Mesothelial cell of epicardium (in vitro differentiated cells): ENCODE results near the gene SLC25A43. TPM values are rescaled to one million over a fixed set of nuclear protein-coding genes. Genes with fewer than 3 reads are reported as not detected.

Experiments used
- DNase-seq, 2 experiments: peaks; one replicate each; pipeline ENCODE4 v3.0.0; 2021; ENCODE audit warnings: low spot score in 2 of 2; ENCODE audit not compliant: unreplicated experiment in 2 of 2
- H3K27ac Mint-ChIP-seq: 2 replicates; pipeline ENCODE4 v1.8.0; 2021; ENCODE audit warnings: mixed read lengths
- H3K27me3 Mint-ChIP-seq: 2 replicates; pipeline ENCODE4 v1.8.0; 2021; ENCODE audit warnings: low read depth, mixed read lengths
- H3K36me3 Mint-ChIP-seq: 2 replicates; pipeline ENCODE4 v1.8.0; 2021; ENCODE audit warnings: mixed read lengths
- H3K4me1 Mint-ChIP-seq: 2 replicates; pipeline ENCODE4 v1.8.0; 2021; ENCODE audit warnings: mixed read lengths
- H3K4me3 Mint-ChIP-seq: 2 replicates; pipeline ENCODE4 v1.8.0; 2021; ENCODE audit warnings: mild to moderate bottlenecking, moderate library complexity, mixed read lengths
- H3K9me3 Mint-ChIP-seq: 2 replicates; pipeline ENCODE4 v1.8.0; 2021; ENCODE audit warnings: mixed read lengths
- CTCF ChIP-seq: fragments of 200-600 bp; sonication (generic); IDR thresholded peaks from one replicate; pipeline ENCODE4 v1.5.0; 2021; ENCODE audit warnings: antibody characterized with exemption; ENCODE audit not compliant: unreplicated experiment
- total RNA-seq: library from RNA; stranded (reverse); gene quantifications from 3 replicates; pipeline ENCODE4 v1.2.1, GENCODE V29; 2021

SLC25A43 gene
- total RNA-seq, 1 donor from 2014 or later: 6.7 TPM

GRCh38 chrX:119465555-119465954 lies 66.4 kb downstream of the SLC25A43 start:
- no peak for DNase-seq
- Mint-ChIP-seq H3K27me3 (no peaks in the 10 kb centered on the region), H3K4me1 (no peaks in the 10 kb centered on the region), H3K36me3 (peaks cover under 1% of the 10 kb centered on the region), H3K9me3 (peaks cover 12% of the 10 kb centered on the region), H3K27ac (no peak overlapping the region), H3K4me3 (no peak overlapping the region)
- no peak for TF ChIP-seq CTCF

- Mint-ChIP-seq H3K27ac (no peak overlapping the region), H3K4me3 (no peak overlapping the region), H3K27me3 (no peaks in the 10 kb centered on the region), H3K9me3 (peaks cover 12% of the 10 kb centered on the region), H3K4me1 (no peaks in the 10 kb centered on the region), H3K36me3 (peaks cover 5% of the 10 kb centered on the region)
- DNase-seq: no peak
- TF ChIP-seq CTCF: no peak
These were observed 67.8 kb downstream of the SLC25A43 start for GRCh38 chrX:119466970-119467369.

- DNase-seq: no peak
- Mint-ChIP-seq H3K4me3 (no peak overlapping the region), H3K27me3 (no peaks in the 10 kb centered on the region), H3K4me1 (no peaks in the 10 kb centered on the region), H3K36me3 (peaks cover 5% of the 10 kb centered on the region), H3K27ac (no peak overlapping the region), H3K9me3 (peaks cover 12% of the 10 kb centered on the region)
- TF ChIP-seq CTCF: no peak
These were observed 68.3 kb downstream of the SLC25A43 start for GRCh38 chrX:119467433-119467832.

GRCh38 chrX:119467842-119468550 lies 68.9 kb downstream of the SLC25A43 start, which contains the start of gene SLC25A5:
Gene SLC25A5 (plus strand): TSS chrX:119468444. CDS start chrX:119468516, 72 bp downstream.
- H3K9me3 Mint-ChIP-seq: peaks cover 12% of the 10 kb centered on the region

GRCh38 chrX:119468551-119469312 lies 69.6 kb downstream of the SLC25A43 start:
- no peaks in the 10 kb centered on the region for H3K27me3 Mint-ChIP-seq
- peak overlapping the region; percentile 82 for H3K4me3 Mint-ChIP-seq
- H3K27ac Mint-ChIP-seq: peak overlapping the region; percentile 85
- no peaks in the 10 kb centered on the region for H3K4me1 Mint-ChIP-seq
- peak; percentile 67 to 84 for DNase-seq
- peaks cover 6% of the 10 kb centered on the region for H3K9me3 Mint-ChIP-seq
- peaks cover 5% of the 10 kb centered on the region for H3K36me3 Mint-ChIP-seq
- TF ChIP-seq CTCF: peak; percentile 61

More at GRCh38 chrX:119467842-119468550, 68.9 kb downstream of the SLC25A43 start, which contains the start of gene SLC25A5:
- H3K4me3 Mint-ChIP-seq: peak within 1 kb of the TSS; percentile 82
- TF ChIP-seq CTCF: no peak
- peak within 1 kb of the TSS; percentile 85 for H3K27ac Mint-ChIP-seq
- H3K36me3 Mint-ChIP-seq: peaks cover 5% of the 10 kb centered on the region
- no peaks in the 10 kb centered on the region for H3K4me1 Mint-ChIP-seq
- DNase-seq: peak; percentile 64 to 77
- H3K27me3 Mint-ChIP-seq: no peaks in the 10 kb centered on the region
